HG02852 (cell line): ENCODE results near the gene CCDC112.

Source experiments
- ATAC-seq: cut with Tn5 transposase; IDR thresholded peaks from one replicate; pipeline ENCODE4 v1.9.1; 2021; ENCODE audit warnings: mild to moderate bottlenecking, moderate library complexity; ENCODE audit not compliant: unreplicated experiment

Gene CCDC112

DNA sequence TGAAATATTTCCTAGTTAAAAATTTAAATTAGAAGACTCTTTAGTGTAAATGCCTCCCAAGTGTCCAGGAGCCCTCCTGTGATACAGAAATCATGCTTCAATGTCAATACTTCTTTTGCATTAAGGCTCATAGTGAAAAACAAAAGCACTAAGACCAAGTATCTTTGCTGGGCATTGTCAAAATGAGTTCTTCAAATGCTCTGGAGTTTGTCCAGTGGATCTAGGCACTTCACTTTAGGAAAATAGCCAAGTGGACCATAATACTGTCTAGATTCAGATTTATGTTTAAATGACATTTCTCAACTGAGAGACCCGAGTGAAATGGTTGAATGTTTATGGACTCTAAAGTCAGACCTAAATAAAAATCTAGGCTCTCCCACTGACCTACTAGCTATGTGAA is 21.3 kb upstream of the CCDC112 start:
- ATAC-seq: no peak

GRCh38 chr5:115317320-115317719 is 20.9 kb upstream of the CCDC112 start:
- ATAC-seq: no peak

DNA sequence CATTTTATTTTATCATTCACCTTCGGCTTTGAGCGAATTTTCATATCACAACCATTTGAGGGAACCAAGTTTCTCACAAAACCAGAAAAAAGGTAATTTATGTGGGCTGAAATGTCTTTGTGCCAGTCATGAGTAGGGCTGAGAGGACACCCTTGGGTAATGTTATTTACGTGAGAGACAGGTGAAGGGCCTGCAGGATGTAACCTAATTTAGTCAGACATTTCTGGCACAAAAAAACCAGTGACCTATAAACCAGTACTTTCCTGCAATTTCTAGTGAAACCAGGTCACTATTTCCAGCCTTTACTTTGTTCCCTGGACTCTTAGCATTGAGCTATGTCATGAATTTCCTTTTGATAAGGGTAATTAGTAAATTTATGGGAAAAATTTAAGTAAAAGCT is 17.2 kb upstream of the CCDC112 start:
- no peak for ATAC-seq

- ATAC-seq: no peak
These were observed 16.6 kb upstream of the CCDC112 start for GRCh38 chr5:115313052-115313451.

- ATAC-seq: no peak
These were observed 13.4 kb upstream of the CCDC112 start for GRCh38 chr5:115309751-115310370.

DNA sequence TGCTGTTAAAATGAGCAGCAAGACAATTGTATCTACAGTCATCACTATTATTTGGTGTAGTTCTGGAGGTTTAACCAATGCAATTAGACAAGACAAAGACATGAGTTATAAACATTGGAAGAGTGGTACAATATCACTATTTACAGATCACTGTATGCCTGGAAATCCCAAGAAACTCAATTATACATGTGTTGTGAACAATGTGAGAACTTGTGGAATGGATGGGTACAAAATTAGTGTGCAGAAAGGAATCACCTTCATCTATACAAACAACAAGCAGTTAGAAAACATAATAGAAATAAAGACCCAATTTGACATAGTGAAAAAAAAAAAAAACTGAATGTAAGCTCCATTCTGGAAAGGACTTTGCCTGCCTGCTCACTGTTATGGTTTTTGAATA is 12.4 kb upstream of the CCDC112 start:
- ATAC-seq: no peak

DNA sequence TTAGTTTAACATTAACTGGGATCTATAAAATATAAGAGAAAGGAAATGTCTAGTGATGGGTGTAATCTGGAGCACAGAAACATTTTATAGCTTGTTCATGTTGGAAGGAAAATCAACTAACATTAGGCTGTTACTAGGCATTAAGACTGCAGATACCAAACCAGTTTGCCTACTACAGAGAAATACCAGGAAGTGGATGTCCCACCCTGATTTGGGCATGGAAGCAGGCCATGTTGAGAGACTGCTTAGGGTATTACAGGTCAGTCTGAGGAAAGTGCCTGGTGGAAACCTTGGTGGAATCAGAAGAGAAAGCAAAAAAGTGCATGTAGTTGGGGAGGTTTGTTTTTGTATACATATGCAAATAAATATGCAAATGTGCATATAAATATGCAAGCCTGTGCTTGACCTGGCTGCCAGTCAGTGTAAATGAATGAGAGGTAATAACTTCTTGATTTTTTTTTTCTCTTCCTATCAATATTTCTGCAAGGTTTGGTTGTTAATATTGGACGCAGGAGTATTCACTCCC is 9.6 kb upstream of the CCDC112 start:
- no peak for ATAC-seq

GRCh38 chr5:115304496-115304895 is 8.0 kb upstream of the CCDC112 start:
- no peak for ATAC-seq

DNA sequence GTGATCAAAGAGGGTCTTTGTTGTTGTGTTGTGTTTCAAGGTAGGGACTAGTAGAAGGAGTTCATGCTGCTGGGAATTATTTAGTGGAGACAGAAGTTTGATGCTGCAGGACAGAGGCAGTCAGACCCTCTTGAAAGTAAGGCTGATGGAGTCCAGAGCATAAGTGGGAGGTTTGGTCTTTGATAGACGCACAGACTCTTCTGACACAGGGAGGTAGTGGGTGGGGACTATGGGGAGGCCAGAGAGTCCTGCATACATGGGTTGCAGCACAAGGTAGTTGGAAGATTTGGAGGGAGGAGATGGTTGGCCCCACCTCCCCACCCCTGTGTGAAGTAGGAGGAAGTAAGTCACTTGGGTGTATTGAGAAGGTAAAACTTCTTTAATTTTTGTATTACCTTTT is 2.4 kb upstream of the CCDC112 start:
- ATAC-seq: no peak

- ATAC-seq: no peak
These were observed 577 bp upstream of the CCDC112 start for GRCh38 chr5:115297031-115297430.

DNA sequence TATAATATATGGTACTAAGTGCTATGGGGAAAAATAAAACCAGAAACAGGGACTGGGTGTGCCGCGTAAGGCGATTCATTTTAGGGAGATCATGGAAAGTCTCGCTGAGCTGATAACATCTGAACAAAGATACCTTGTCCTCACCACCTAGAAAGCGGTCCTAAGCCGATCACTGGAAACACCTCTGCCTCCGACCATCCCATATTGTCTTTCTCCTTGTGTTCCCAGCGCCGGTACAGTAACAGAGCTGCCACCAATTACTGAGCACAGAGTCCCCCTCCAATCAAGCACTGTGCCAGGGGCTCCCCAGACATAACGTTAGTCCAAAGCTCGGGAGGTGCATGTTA is 704 bp downstream of the CCDC112 start:
- no peak for ATAC-seq

DNA sequence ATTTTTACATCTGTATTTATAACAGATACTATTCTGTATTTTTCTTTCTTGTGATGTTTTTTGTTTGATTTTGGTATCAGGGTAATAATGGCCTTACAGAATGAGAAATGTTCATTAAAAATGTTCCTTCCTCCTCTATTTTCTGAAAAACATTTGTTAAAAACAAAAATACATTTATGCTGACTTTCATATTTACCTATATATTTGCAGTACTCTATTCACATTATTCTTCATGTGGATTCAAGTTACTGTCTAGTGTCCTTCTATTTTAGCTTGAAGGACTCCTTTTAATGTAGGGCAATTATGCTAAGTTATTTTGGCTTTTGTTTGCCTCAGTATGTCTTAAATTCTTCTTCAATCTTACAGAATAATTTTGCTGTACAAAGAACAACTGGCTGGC is 5.1 kb downstream of the CCDC112 start:
- ATAC-seq: no peak

DNA sequence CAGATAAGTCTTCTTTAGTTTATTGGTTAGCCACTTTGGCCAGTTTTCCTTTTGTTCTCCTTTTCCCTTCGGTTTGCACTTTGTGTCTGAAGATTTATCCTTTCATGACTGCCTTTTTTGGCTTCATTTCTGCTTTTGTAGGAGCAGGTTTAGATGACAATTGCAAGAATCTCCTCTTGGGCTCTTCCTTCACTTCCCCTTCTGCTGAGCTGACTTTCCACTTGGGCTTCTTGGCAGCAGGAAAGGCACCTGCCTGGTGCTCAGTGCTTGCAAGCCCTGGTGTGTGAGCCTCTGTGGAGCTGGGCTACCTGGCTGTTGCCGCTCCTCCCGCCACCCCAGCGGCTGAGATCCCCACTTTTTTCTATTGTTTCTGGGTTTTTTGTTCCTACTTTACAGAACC is 7.3 kb downstream of the CCDC112 start:
- no peak for ATAC-seq

GRCh38 chr5:115284021-115284420 is 12.4 kb downstream of the CCDC112 start:
- no peak for ATAC-seq

GRCh38 chr5:115282131-115282530 is 14.3 kb downstream of the CCDC112 start:
- no peak for ATAC-seq

DNA sequence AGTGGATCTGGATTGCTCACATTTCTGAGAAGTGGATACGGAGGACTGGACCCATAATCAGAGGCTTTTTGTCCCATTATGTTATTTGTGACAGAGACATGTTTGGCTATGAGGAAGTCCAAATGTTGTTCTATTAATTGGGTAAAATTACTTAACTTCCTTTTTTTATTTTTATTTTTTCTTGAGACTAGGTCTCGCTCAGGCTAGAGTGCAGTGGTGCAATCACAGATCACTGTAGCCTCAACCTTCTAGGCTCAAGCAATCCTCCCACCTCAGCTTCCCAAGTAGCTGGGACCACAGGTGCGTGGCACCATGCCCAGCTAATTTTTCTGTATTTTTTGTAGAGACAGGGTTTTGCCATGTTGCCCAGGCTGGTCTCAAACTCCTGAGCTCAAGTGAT is 21.9 kb downstream of the CCDC112 start:
- ATAC-seq: no peak

- ATAC-seq: no peak
These were observed 24.0 kb downstream of the CCDC112 start for GRCh38 chr5:115272297-115272958.

GRCh38 chr5:115271295-115272050 is 25.0 kb downstream of the CCDC112 start:
- ATAC-seq: no peak

GRCh38 chr5:115267617-115268016 is 28.8 kb downstream of the CCDC112 start:
- ATAC-seq: no peak

- ATAC-seq: no peak
These were observed 31.2 kb downstream of the CCDC112 start for GRCh38 chr5:115265220-115265619.

- ATAC-seq: no peak
These were observed 31.7 kb downstream of the CCDC112 start for GRCh38 chr5:115264786-115265185.

DNA sequence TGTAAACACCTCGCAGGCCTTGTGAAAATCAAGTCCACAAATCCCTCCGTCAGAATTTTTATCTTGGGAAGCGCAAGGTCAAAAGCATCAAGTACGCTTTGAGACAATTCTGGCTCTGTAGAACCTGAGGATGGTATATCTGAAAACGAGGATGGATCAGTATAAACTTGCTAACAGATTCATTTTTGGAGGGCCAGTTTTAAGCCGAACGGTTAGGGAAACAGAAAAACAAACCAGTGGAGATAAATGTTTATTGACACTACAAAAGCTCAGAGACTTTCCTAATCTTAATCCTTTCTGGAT is 33.4 kb downstream of the CCDC112 start:
- no peak for ATAC-seq
